Fibroblast of lung (primary cell): Measurements from ENCODE around the gene FXYD1.

ENCODE experiments used
- EZH2 ChIP-seq: IDR thresholded peaks from 2 replicates; pipeline ENCODE4 v1.5.1; 2012; ENCODE audit warnings: low read length, control low read depth, mild to moderate bottlenecking; ENCODE audit errors: missing control alignments
- TF ChIP-seq, protein P1 (sequence below), 2 donors: IDR thresholded peaks in 1 of 2; conservative IDR thresholded peaks in 1 of 2; 1 replicate in 1 of 2; 2 replicates in 1 of 2; pipeline ENCODE4 v1.5.1; 2011 to 2012; ENCODE audit warnings: low read length in 2 of 2, control low read depth in 1 of 2, inconsistent platforms in 1 of 2, low read depth in 1 of 2, mild to moderate bottlenecking in 1 of 2

DNA sequence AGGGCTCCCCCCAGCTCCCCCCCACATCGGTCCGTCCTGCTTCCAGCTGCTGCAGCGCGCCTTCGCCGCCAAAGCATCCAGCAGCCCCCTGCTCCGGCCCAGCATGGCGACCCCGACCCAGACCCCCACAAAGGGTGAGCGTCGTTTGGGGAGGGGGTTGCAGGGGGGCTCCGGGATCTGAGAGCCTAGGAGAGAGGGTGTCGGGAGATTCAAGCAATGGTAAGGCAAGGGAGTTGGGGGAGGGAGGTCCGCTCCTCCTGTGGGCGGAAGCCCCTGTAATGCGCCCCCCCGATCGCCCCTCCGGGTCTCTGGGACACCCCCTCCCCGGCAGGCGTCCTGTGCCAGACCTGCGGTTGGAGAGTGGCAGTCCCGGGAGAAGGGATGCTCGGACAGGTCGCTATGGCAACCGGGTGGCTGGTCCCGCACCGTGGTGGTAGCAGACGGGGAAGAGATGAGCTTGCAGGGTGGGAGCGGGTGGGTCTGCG lies 4.6 kb downstream of the FXYD1 start, which contains the start of gene FXYD7:
- TF ChIP-seq, protein P1, sequence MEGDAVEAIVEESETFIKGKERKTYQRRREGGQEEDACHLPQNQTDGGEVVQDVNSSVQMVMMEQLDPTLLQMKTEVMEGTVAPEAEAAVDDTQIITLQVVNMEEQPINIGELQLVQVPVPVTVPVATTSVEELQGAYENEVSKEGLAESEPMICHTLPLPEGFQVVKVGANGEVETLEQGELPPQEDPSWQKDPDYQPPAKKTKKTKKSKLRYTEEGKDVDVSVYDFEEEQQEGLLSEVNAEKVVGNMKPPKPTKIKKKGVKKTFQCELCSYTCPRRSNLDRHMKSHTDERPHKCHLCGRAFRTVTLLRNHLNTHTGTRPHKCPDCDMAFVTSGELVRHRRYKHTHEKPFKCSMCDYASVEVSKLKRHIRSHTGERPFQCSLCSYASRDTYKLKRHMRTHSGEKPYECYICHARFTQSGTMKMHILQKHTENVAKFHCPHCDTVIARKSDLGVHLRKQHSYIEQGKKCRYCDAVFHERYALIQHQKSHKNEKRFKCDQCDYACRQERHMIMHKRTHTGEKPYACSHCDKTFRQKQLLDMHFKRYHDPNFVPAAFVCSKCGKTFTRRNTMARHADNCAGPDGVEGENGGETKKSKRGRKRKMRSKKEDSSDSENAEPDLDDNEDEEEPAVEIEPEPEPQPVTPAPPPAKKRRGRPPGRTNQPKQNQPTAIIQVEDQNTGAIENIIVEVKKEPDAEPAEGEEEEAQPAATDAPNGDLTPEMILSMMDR (conservative IDR thresholded peaks at IDR 0.05 in 1 of 2, IDR thresholded peaks at IDR 0.05 in 1 of 2; ENCODE audit: low read depth in 1 of 2, low read length in 2 of 2): no peak
- no peak for TF ChIP-seq EZH2
